ENCODE results near the gene ABCB1.

The ABCB1 gene

DNA sequence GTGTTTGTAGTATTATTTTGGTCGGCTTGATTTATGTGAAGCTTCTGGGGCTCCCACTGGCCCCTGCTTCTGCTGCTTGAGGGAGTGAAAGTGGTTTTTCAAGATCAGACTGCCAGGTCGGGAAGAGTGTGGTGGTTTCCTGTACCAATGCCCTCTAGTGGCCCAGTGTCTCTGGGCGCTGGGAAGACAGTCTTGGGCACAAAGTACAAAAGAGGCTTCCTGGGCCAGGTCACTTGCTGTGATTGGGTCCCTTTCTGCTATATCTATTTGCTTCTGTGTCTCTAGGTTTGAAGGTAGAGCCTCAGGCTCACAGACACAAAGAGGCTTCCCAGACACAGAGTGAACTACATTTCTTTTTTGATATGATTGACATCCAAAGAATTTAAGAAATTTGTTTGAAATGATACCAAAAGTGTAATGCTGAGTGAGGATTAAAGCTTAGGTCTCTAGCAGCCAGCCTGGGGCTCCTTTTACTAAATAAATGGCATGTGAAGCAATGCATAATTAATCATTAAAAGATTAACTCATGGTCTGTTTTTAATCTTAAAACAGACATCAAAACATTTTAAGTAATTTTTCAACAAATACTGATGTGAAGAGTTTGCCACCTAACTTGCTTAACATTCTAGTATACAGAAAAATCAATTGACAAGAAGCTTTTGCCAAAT is 36.3 kb downstream of the ABCB1 start:
- Histone ChIP-seq H3K4me1 (no peaks in the 10 kb centered on the region; the same call in 1 of the 2 replicates), H3K27me3 (no peaks in the 10 kb centered on the region), H3K9me3 (no peaks in the 10 kb centered on the region), H3K4me3 (ENCODE audit: low read depth, low read length) (no peak overlapping the region), H3K36me3 (peaks cover 52% of the 10 kb centered on the region)
- DNase-seq = peak; percentile 26
- TF ChIP-seq, protein P1, sequence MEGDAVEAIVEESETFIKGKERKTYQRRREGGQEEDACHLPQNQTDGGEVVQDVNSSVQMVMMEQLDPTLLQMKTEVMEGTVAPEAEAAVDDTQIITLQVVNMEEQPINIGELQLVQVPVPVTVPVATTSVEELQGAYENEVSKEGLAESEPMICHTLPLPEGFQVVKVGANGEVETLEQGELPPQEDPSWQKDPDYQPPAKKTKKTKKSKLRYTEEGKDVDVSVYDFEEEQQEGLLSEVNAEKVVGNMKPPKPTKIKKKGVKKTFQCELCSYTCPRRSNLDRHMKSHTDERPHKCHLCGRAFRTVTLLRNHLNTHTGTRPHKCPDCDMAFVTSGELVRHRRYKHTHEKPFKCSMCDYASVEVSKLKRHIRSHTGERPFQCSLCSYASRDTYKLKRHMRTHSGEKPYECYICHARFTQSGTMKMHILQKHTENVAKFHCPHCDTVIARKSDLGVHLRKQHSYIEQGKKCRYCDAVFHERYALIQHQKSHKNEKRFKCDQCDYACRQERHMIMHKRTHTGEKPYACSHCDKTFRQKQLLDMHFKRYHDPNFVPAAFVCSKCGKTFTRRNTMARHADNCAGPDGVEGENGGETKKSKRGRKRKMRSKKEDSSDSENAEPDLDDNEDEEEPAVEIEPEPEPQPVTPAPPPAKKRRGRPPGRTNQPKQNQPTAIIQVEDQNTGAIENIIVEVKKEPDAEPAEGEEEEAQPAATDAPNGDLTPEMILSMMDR (IDR thresholded peaks at IDR 0.05; ENCODE audit: low read depth, low read length) = peak; percentile 60

DNA sequence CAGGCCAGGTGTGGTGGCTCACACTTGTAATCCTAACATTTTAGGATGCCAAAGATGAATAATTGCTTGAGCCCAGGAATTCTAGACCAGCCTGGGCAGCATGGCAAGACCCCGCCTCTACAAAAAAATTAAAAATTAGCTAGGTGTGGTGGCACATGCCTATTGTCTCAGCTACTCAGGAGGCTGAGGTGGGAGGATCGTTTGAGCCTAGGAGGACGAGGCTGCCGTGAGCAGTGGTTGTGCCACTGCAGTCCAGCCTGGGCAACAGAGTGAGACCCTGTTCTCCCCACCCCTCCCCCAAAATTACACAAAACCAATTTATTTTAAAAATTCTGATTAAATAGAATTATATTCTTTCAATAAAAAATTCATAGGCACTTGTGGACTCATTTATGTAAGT is 39.0 kb downstream of the ABCB1 start:
- no peaks in the 10 kb centered on the region for H3K9me3 ChIP-seq
- no peak for DNase-seq
- H3K27me3 ChIP-seq = no peaks in the 10 kb centered on the region
- peaks cover 43% of the 10 kb centered on the region for H3K36me3 ChIP-seq
- TF ChIP-seq, protein P1 (IDR thresholded peaks at IDR 0.05; ENCODE audit: low read depth, low read length) = no peak
- no peak overlapping the region for H3K4me3 ChIP-seq (ENCODE audit: low read depth, low read length)
- no peaks in the 10 kb centered on the region for H3K4me1 ChIP-seq

DNA sequence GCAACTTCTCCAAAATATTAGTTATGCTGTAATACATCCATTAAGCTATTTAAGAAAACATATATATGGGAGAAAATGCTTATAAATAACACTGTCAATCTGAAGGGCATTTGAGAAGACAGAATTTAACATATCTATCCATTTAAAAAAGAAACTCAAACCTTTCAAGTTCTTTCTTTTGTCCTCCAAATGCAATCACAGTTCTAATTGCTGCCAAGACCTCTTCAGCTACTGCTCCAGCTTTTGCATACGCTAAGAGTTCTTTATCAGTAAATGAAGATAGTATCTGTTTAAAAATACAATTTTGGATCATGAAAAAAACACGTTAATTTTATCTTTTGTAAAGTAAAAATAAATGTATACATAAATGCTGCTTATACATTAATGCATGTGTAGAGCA is 39.6 kb downstream of the ABCB1 start:
- no peak overlapping the region for H3K4me3 ChIP-seq (ENCODE audit: low read depth, low read length)
- TF ChIP-seq, protein P1 (IDR thresholded peaks at IDR 0.05; ENCODE audit: low read depth, low read length) = no peak

DNA sequence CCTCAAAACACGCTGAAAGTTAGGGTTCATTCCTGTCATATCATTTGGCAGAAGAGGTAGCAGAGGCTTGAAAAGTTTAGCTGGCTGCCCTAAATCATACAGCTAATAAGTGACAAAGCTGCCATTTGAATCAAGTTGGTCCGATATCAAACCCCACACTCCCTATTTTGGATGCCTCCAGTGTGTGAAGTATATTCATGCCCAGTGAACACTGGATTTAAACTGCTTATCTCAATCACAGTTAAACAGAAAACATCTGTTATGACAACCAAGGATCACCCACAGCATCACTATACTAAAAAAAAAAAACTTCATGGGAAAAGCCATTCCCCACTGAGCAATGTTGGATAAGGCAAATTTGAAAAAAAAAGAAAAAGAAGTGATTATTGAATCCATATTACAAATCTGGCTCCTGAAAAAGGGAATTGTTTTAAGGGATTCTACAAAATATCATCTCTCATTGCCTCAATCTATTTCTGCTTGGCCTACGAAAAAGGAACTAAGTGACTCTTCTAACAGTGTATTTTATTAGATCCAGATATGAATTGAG is 48.3 kb downstream of the ABCB1 start:
- H3K4me3 ChIP-seq (ENCODE audit: low read depth, low read length) = no peak overlapping the region
- no peaks in the 10 kb centered on the region for H3K27me3 ChIP-seq
- H3K4me1 ChIP-seq = no peaks in the 10 kb centered on the region
- no peak for DNase-seq
- peaks cover 44% of the 10 kb centered on the region for H3K36me3 ChIP-seq
- no peaks in the 10 kb centered on the region for H3K9me3 ChIP-seq
- TF ChIP-seq, protein P1 (IDR thresholded peaks at IDR 0.05; ENCODE audit: low read depth, low read length) = no peak

More for the DNA sequence above, 39.6 kb downstream of the ABCB1 start:
- Histone ChIP-seq H3K4me1 (no peaks in the 10 kb centered on the region), H3K9me3 (no peaks in the 10 kb centered on the region), H3K27me3 (no peaks in the 10 kb centered on the region), H3K36me3 (peaks cover 37% of the 10 kb centered on the region)
- DNase-seq = no peak

DNA sequence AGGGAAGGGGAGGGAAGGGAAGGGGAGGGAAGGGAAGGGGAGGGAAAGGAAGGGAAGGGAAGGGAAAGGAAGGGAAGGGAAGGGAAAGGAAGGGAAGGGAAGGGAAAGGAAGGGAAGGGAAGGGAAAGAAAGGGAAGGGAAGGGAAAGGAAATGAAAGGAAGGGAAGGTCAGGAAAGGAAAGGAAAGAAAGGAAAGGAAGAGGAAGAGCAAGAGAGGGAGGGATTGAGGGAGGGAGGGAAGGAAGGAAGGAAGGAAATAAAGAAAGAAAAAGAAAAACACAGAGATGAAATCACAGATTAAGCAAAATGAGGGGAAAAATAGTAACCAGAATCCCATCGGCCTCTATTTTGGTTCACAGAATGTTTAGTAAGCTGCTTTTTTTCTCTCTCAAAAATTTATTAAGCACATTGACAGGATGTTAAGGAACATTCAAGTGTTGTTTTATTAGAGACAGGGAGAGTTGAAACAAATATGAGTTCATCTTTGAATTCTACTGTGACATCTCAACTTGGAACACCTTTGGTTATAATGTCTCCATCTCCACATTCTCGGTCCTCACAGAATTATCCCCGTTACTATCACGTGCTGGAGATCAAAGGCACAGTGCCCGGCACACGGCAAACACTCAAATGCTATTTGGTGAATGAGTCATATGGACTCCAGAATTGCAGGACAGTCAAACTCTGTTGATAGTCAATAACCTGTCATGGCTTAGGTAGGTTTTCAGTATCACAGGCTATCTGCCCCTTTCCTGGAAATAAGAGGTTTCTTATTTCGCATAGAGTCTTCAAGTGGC is 52.4 kb downstream of the ABCB1 start:
- DNase-seq = no peak
- TF ChIP-seq, protein P1 (IDR thresholded peaks at IDR 0.05; ENCODE audit: low read depth, low read length) = no peak
- H3K27me3 ChIP-seq = no peaks in the 10 kb centered on the region
- H3K4me3 ChIP-seq (ENCODE audit: low read depth, low read length) = no peak overlapping the region
- no peaks in the 10 kb centered on the region for H3K4me1 ChIP-seq
- H3K36me3 ChIP-seq = peaks cover 61% of the 10 kb centered on the region
- H3K9me3 ChIP-seq = no peaks in the 10 kb centered on the region

DNA sequence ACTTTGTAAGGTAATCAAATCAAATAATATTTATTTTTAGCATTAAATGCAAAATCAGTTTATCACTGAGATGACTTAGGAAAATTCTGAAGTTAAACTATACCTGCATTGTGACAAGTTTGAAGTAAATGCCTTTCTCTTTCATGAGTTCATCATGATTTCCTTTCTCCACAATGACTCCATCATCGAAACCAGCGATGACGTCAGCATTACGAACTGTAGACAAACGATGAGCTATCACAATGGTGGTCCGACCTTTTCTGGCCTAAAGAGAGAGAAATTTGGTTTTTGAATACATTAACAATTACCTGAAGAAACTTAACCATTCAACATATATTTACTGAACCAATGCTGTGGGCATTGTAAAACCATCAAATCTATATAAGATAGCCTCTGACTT is 54.9 kb downstream of the ABCB1 start:
- Histone ChIP-seq H3K4me1 (no peaks in the 10 kb centered on the region), H3K9me3 (no peaks in the 10 kb centered on the region), H3K27me3 (no peaks in the 10 kb centered on the region), H3K4me3 (ENCODE audit: low read depth, low read length) (no peak overlapping the region), H3K36me3 (peaks cover 75% of the 10 kb centered on the region)
- no peak for DNase-seq
- TF ChIP-seq, protein P1 (IDR thresholded peaks at IDR 0.05; ENCODE audit: low read depth, low read length) = no peak

Data from BE2C (cell line).